ENCODE data around the gene LY6G6F.

The LY6G6F gene

DNA sequence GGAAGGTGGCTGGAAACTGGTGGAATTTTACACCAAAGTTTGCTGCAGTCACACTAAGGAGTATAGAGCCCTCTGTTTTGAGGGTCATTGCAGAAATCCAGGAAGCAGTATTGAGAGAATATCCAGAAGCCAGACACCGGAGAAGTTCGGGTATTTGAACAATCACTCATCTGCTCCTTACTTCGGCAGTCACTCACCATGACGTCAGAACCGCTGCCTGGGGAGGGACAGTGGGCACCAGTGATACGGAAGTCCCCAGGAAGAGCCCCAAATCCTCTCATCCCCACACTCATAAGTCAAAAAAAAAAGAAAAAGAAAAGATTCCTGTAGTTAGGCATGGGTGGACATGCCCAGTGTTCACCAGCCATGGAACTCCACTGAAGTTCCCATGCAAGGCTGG lies 29.8 kb upstream of the LY6G6F start:
- DNase-seq, result no peak

DNA sequence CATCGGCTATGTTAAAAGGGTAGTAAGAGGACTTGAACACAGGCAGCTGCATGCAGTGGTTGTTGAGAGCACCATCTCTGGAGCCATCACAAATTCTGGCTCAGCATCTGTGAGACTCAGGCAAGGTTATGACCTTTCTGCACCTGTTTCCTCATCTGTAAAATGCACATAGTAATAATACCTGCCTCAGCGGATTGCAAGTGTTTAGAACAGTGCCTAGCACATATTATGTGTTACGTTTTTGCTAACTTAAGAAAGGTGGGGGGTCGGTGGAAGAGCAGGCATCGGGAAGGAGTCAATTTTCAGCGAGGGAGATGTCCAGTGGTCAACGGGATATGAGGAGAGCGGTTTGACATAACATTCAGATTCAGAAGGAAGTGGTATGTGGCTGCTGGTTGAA lies 28.7 kb upstream of the LY6G6F start:
- DNase-seq, result no peak

DNA sequence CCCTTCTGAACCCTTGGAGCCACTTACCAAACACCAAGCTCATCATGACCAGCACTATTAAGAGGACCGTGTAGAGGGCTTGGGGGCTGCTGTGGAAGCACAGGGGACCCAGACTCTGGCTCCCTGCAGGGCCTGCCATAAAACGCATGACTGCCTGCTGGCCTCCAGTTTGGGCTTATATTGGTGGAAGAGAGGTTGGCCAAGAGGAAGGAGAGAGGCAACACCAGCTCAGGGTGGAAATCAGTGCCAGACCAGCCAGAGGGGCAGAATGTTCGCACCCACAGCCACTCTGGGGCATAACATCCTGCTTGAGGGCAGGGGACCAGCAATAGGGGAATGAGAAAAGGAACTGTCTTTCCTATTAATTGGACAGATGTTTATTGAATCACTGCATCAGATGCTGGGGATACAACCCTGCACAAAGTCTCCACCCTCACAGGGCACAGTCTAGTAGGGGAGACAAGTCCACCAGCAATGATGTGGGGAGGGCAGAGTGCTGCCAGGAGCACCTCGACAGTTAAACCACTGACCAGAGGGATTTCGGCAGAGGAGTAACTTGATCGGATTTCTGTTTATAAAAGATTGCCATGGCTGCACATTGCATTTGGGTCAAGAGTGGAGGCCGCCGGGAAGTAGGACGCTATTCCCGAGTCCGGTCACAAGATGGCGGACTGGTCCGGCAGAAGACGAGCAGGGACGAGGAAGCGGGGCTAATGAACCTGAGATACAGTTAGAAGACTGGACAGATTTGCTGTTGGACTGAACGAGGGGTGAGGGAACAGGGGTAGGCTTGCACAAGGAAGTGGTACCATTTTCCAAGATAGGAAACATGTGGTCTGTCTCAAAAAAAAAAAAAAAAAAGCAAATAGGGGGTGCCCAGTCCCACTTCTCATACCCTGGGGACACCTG lies 26.2 kb upstream of the LY6G6F start, which contains the start of gene LY6G5C:
LY6G5C (minus strand) TSS at position 842 of the 909 bp plus-strand sequence; CDS start at position 148, 694 bp downstream.
- DNase-seq, result peak; percentile 85

- DNase-seq, result no peak
These were observed 25.5 kb upstream of the LY6G6F start for GRCh38 chr6:31681135-31681671.

DNA sequence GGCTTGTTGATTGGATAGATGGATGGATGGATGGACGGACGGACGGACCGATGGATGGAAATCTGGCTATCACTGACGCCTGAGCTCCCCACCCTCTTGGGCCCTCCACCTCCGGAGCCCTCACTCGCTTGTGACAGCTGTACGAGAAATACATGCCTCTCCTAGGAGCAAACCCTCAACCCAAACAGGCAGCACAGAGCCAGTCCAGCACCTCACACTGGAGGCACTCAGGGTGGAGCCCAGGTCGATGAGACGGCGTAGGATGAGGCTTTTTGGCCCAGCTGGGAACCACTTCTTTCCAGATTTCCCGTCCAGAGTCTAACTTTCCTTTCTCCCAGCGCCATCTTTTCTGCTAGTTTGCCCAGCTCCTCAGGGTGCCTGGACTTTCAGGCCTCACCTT lies 23.1 kb upstream of the LY6G6F start:
- no peak for DNase-seq

DNA sequence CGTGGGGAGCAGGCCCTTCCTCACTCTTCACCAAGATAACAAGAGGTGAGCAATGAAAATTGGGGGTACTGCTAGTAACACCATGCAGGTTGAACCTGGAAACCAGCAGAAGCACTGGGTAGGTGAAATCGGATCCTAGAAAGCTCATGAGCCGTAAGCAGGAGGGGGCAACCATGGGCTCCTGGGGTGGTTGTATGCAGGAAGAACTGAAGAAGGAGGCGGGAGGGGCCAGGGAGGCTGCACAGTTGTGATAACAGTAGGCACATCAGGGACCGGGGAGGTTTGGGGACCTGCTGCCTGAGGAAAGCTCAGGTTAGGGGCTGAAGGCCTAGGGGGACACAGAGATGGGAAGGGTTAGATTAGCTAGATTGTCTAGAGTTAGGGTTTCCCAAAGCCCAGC lies 20.2 kb upstream of the LY6G6F start:
- DNase-seq, result no peak

- DNase-seq, result no peak
These were observed 19.3 kb upstream of the LY6G6F start for GRCh38 chr6:31687321-31687720.

GRCh38 chr6:31687860-31688693 lies 18.6 kb upstream of the LY6G6F start:
- no peak for DNase-seq

GRCh38 chr6:31689249-31690110 lies 17.2 kb upstream of the LY6G6F start:
- DNase-seq, result no peak

DNA sequence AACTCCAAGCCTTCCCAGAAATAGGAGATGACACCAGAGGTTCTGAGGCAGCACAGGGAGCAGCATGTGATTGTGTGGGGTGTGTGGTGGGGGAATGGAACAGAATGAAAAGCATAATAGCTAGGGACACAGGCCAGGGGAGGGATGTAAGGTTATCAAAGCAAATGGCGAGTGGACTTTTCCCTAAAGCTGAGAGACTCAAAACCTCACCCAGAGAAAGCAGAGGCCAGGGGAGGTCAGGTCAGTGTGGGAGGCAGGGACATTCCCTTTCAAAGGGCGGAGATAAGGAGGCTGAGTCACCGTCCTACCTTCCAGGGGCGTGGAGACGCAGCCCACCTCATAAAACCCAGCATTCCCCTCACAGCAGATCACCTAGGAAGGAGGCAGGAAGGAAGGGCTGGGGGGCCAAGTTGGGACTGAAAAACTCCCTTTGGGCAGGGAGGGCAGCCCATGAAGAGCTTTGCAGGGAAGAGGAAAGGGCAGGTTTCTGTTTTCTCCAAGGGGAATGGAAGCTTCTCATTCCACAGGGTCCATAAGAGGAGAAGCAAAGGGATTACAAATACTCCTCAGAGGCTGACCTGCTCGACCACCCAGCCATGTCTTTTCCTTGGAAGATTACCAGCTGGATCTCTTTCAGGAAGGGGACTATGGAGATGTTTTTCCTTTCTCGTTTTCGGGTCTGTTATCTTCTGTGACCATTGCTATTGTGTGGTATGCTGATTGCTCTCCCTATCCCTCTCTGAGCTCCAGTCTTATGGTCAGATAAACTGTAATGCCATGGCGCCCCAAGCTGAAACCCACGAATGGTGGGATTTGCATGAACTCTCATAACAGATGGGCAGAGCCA lies 16.2 kb upstream of the LY6G6F start:
- DNase-seq, result no peak

GRCh38 chr6:31691078-31691463 lies 15.6 kb upstream of the LY6G6F start:
- no peak for DNase-seq

- DNase-seq, result no peak
These were observed 15.0 kb upstream of the LY6G6F start for GRCh38 chr6:31691564-31692108.

GRCh38 chr6:31692353-31692752 lies 14.3 kb upstream of the LY6G6F start:
- DNase-seq, result no peak

- no peak for DNase-seq
These were observed 13.8 kb upstream of the LY6G6F start for GRCh38 chr6:31692886-31693285.

DNA sequence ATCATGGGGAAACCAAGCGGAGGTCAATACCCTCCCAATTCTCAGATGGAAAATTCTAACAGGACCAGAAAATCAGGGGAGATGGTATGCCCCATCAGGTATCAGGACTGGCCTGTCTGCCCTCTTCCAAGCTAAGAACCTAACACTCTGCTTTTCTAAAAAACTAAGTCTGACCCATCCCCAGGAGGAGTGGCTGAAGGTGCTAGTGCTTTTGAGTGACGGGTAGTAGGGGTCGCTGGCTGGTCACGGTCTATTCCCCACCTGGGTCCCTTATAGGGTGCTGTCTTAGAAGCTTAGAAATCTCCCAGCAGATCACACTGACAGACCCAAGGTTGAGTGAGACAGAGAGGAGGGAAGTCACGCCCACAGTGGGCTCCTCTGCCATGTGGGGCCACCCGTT lies 13.1 kb upstream of the LY6G6F start:
- no peak for DNase-seq

DNA sequence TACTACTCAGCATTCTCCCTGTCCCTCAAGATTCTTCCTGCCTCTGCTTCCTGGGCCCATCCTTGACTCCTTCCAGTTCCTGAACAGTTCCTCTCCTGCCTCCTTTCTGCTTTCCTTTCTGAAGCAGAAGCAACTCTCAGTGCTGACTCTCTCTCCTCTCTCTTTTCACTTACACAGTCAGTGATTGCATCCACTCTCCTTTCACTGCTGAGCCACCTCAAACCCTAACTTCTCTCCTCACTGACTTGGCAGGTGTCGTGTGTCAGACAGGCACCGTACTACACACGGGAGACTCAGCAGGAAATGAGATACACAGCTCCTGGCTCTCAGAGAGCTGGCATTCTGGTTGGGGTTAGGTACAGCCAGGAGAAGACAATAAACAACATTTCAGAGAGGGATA lies 9.1 kb upstream of the LY6G6F start:
- no peak for DNase-seq

- DNase-seq, result no peak
These were observed 5.8 kb upstream of the LY6G6F start for GRCh38 chr6:31700740-31701401.

GRCh38 chr6:31701666-31702404 lies 4.8 kb upstream of the LY6G6F start:
- peak; percentile 36 for DNase-seq

GRCh38 chr6:31702405-31702818 lies 4.3 kb upstream of the LY6G6F start:
- peak; percentile 39 for DNase-seq

Measured in NCI-H1105 treated with DMSO at 0.1 percent for 48 hours (cell line).